Type B pancreatic cell (in vitro differentiated cells): ENCODE measurements around the gene CREBBP. TPM values are rescaled to one million over a fixed set of nuclear protein-coding genes. Genes with fewer than 3 reads are reported as not detected.
A peak's percentile ranks its signal among the peaks of the same experiment; 100 is the strongest.

ENCODE experiments used
- DNase-seq: peaks from one replicate; pipeline ENCODE4 v3.0.0; 2021; ENCODE audit warnings: mixed read lengths; ENCODE audit not compliant: unreplicated experiment; ENCODE audit errors: extremely low spot score
- H3K27ac Mint-ChIP-seq: 2 replicates; pipeline ENCODE4 v1.8.0; 2021; ENCODE audit warnings: mild to moderate bottlenecking, mixed read lengths
- H3K27me3 Mint-ChIP-seq: 2 replicates; pipeline ENCODE4 v1.8.0; 2021; ENCODE audit warnings: mixed read lengths
- H3K36me3 Mint-ChIP-seq: 2 replicates; pipeline ENCODE4 v1.8.0; 2021; ENCODE audit warnings: mixed read lengths
- H3K4me1 Mint-ChIP-seq: one replicate; pipeline ENCODE4 v1.8.0; 2021; ENCODE audit warnings: mixed read lengths; ENCODE audit not compliant: unreplicated experiment
- H3K4me3 Mint-ChIP-seq: 2 replicates; pipeline ENCODE4 v1.8.0; 2021; ENCODE audit warnings: mild to moderate bottlenecking, mixed read lengths
- H3K9me3 Mint-ChIP-seq: 2 replicates; pipeline ENCODE4 v1.8.0; 2021; ENCODE audit warnings: mixed read lengths
- CTCF ChIP-seq: fragments of 200-600 bp; sonication (generic); conservative IDR thresholded peaks from 2 replicates; pipeline ENCODE4 v1.5.0; 2021; ENCODE audit warnings: antibody characterized with exemption, mild to moderate bottlenecking
- total RNA-seq: library from RNA; stranded (reverse); gene quantifications from 2 replicates; pipeline ENCODE4 v1.2.1, GENCODE V29; 2021; ENCODE audit warnings: low replicate concordance

Gene CREBBP
- total RNA-seq, 1 donor from 2014 or later, result 93.6 TPM

GRCh38 chr16:3771513-3771912 is 109.0 kb downstream of the CREBBP start:
- Mint-ChIP-seq H3K36me3 (peaks cover 41% of the 10 kb centered on the region), H3K9me3 (no peaks in the 10 kb centered on the region), H3K27ac (no peak overlapping the region), H3K4me1 (no peaks in the 10 kb centered on the region), H3K4me3 (no peak overlapping the region), H3K27me3 (no peaks in the 10 kb centered on the region)
- no peak for TF ChIP-seq CTCF
- DNase-seq, result no peak

GRCh38 chr16:3770530-3770929 is 110.0 kb downstream of the CREBBP start:
- no peak for TF ChIP-seq CTCF
- Mint-ChIP-seq H3K36me3 (peaks cover 41% of the 10 kb centered on the region), H3K27me3 (no peaks in the 10 kb centered on the region), H3K4me3 (no peak overlapping the region), H3K27ac (no peak overlapping the region), H3K4me1 (no peaks in the 10 kb centered on the region), H3K9me3 (no peaks in the 10 kb centered on the region)
- peak; percentile 51 for DNase-seq

GRCh38 chr16:3769942-3770341 is 110.6 kb downstream of the CREBBP start:
- Mint-ChIP-seq H3K27ac (no peak overlapping the region), H3K4me1 (no peaks in the 10 kb centered on the region), H3K4me3 (no peak overlapping the region), H3K27me3 (no peaks in the 10 kb centered on the region), H3K9me3 (no peaks in the 10 kb centered on the region), H3K36me3 (peaks cover 38% of the 10 kb centered on the region)
- peak; percentile 13 for DNase-seq
- no peak for TF ChIP-seq CTCF

- Mint-ChIP-seq H3K27me3 (no peaks in the 10 kb centered on the region), H3K4me3 (no peak overlapping the region), H3K9me3 (no peaks in the 10 kb centered on the region), H3K27ac (no peak overlapping the region), H3K36me3 (peaks cover 32% of the 10 kb centered on the region), H3K4me1 (no peaks in the 10 kb centered on the region)
- no peak for DNase-seq
- no peak for TF ChIP-seq CTCF
Observed at GRCh38 chr16:3769013-3769412, 111.5 kb downstream of the CREBBP start.

- H3K4me3 Mint-ChIP-seq, result no peak overlapping the region
- no peak overlapping the region for H3K27ac Mint-ChIP-seq
- no peak for DNase-seq
- peaks cover 26% of the 10 kb centered on the region for H3K36me3 Mint-ChIP-seq
- no peaks in the 10 kb centered on the region for H3K9me3 Mint-ChIP-seq
- H3K27me3 Mint-ChIP-seq, result no peaks in the 10 kb centered on the region
- H3K4me1 Mint-ChIP-seq, result no peaks in the 10 kb centered on the region
- TF ChIP-seq CTCF, result no peak
Observed at GRCh38 chr16:3767333-3767986, 113.1 kb downstream of the CREBBP start.

GRCh38 chr16:3766177-3766576 is 114.3 kb downstream of the CREBBP start:
- no peak for DNase-seq
- TF ChIP-seq CTCF, result no peak
- Mint-ChIP-seq H3K27ac (no peak overlapping the region), H3K4me1 (no peaks in the 10 kb centered on the region), H3K36me3 (peaks cover 29% of the 10 kb centered on the region), H3K9me3 (no peaks in the 10 kb centered on the region), H3K27me3 (no peaks in the 10 kb centered on the region), H3K4me3 (no peak overlapping the region)
